PC-3 (cell line): ENCODE data around the gene H2BK1. TPM values are rescaled to one million over a fixed set of nuclear protein-coding genes. Genes with fewer than 3 reads are reported as not detected.

Source experiments
- ATAC-seq: fragments of 200-7000 bp; cut with Tn5 transposase; 2 replicates; pipeline ENCODE4 v1.9.1; 2020; ENCODE audit warnings: mild to moderate bottlenecking, moderate library complexity
- BruUV-seq: library from RNA; stranded (reverse); fragments of 400-500 nt; replicated peaks from 2 replicates; lab custom pipeline; 2021; lab: Mats Ljungman, UMichigan
- CTCF ChIA-PET: fragments of 300-600 bp; sonication (Branson Sonifier 250); formaldehyde crosslinking; loops from one replicate; lab custom pipeline; 2022; ENCODE audit warnings: antibody characterized with exemption; lab: Charles Lee
- POLR2A ChIA-PET: fragments of 300-600 bp; sonication (Branson Sonifier 250); formaldehyde crosslinking; loops from one replicate; lab custom pipeline; 2022; ENCODE audit warnings: antibody characterized with exemption; ENCODE audit not compliant: unreplicated experiment; lab: Charles Lee
- DNase-seq: peaks from one replicate; pipeline ENCODE4 v3.0.0-alpha.2; 2015
- H2AFZ ChIP-seq: fragments of 300-600 bp; sonication (generic); 2 replicates; pipeline ENCODE4 v1.6.0; 2016; ENCODE audit warnings: antibody characterized with exemption, low read length
- H3F3A ChIP-seq: fragments of 300-600 bp; sonication (generic); one replicate; pipeline ENCODE4 v1.6.0; 2017; ENCODE audit warnings: antibody characterized with exemption, low read length, control low read depth, mild to moderate bottlenecking; ENCODE audit not compliant: unreplicated experiment
- H3K27ac ChIP-seq: fragments of 300-600 bp; sonication (generic); 2 replicates; pipeline ENCODE4 v1.5.1; 2016; ENCODE audit warnings: mild to moderate bottlenecking, low read length
- H3K27me3 ChIP-seq: fragments of 300-600 bp; sonication (generic); 2 replicates; pipeline ENCODE4 v1.6.1; 2016; ENCODE audit warnings: low read length, mixed read lengths
- H3K36me3 ChIP-seq: fragments of 300-600 bp; sonication (generic); 2 replicates; pipeline ENCODE4 v1.6.1; 2016; ENCODE audit warnings: low read depth, mixed run types, low read length, mixed read lengths
- H3K4me1 ChIP-seq: fragments of 300-600 bp; sonication (generic); 2 replicates; pipeline ENCODE4 v1.5.1; 2016; ENCODE audit warnings: low read length; ENCODE audit not compliant: insufficient read depth
- H3K4me2 ChIP-seq: fragments of 300-600 bp; sonication (generic); 2 replicates; pipeline ENCODE4 v1.6.0; 2016; ENCODE audit warnings: low read length
- H3K4me3 ChIP-seq: fragments of 300-600 bp; sonication (generic); 2 replicates; pipeline ENCODE4 v1.5.1; 2016; ENCODE audit warnings: mild to moderate bottlenecking, low read length, mixed read lengths
- H3K79me2 ChIP-seq: fragments of 300-600 bp; sonication (generic); 2 replicates; pipeline ENCODE4 v1.6.1; 2017; ENCODE audit warnings: low read length, mixed read lengths
- H3K9ac ChIP-seq: fragments of 300-600 bp; sonication (generic); 2 replicates; pipeline ENCODE4 v1.6.0; 2016; ENCODE audit warnings: mild to moderate bottlenecking, low read length
- H3K9me2 ChIP-seq: fragments of 300-600 bp; sonication (generic); replicated peaks from 2 replicates; pipeline ENCODE4 v1.6.1; 2016; ENCODE audit warnings: mixed run types, low read length, mixed read lengths
- H3K9me3 ChIP-seq: fragments of 300-600 bp; sonication (generic); 2 replicates; pipeline ENCODE4 v1.6.1; 2016; ENCODE audit warnings: low read length, mixed read lengths
- H4K20me1 ChIP-seq: fragments of 300-600 bp; sonication (generic); 2 replicates; pipeline ENCODE4 v1.6.1; 2016; ENCODE audit warnings: low read length, mixed read lengths
- CTCF ChIP-seq: fragments of 300-600 bp; sonication (generic); conservative IDR thresholded peaks from 2 replicates; pipeline ENCODE4 v1.5.1; 2017; ENCODE audit warnings: antibody characterized with exemption, low read depth, mild to moderate bottlenecking, low read length
- EZH2 ChIP-seq: fragments of 300-600 bp; sonication (generic); IDR thresholded peaks from one replicate; pipeline ENCODE4 v1.6.1; 2017; ENCODE audit warnings: antibody characterized with exemption, mild to moderate bottlenecking, low read length; ENCODE audit not compliant: unreplicated experiment
- EZH2phosphoT487 ChIP-seq: fragments of 300-600 bp; sonication (generic); IDR thresholded peaks from 2 replicates; pipeline ENCODE4 v1.6.1; 2018; ENCODE audit warnings: mild to moderate bottlenecking, antibody characterized with exemption, low read length, borderline replicate concordance
- intact Hi-C: fragments of 100-400 bp; cut with micrococcal nuclease; formaldehyde crosslinking; loops from 2 replicates; pipeline ENCODE4 v1.9.0; 2023
- total RNA-seq: library from RNA; depleted of rRNA; stranded (reverse); fragments of >200 nt; gene quantifications from 2 replicates; pipeline ENCODE4 v1.2.3, GENCODE V29; 2014

H2BK1 gene
- total RNA-seq, 1 experiment from 2014 or later, result not detected

- H3F3A ChIP-seq, result no peaks in the 10 kb centered on the region
- no peaks in the 10 kb centered on the region for H3K9me2 ChIP-seq
- CTCF ChIA-PET, result no interaction called here
- H3K4me3 ChIP-seq, result no peak overlapping the region
- no peak overlapping the region for H3K4me2 ChIP-seq
- H3K36me3 ChIP-seq, result no peaks in the 10 kb centered on the region
- POLR2A ChIA-PET, result interaction anchor here (0.5 kb wide), 1 partner anchor 26 kb away, joined by 7 read pairs; no protein-coding TSS in a partner anchor
- H3K27me3 ChIP-seq, result peaks cover 38% of the 10 kb centered on the region
- no peaks in the 10 kb centered on the region for H3K79me2 ChIP-seq
- H3K9ac ChIP-seq, result no peak overlapping the region
- intact Hi-C loops, result no loop called here
- no peaks in the 10 kb centered on the region for H3K9me3 ChIP-seq
- H3K27ac ChIP-seq, result no peak overlapping the region
- H4K20me1 ChIP-seq, result no peaks in the 10 kb centered on the region
- BruUV-seq, result no TSS peak
- no peak for DNase-seq
- no peak for ATAC-seq
- no peak for TF ChIP-seq CTCF
- no peak overlapping the region for H2AFZ ChIP-seq
- no peaks in the 10 kb centered on the region for H3K4me1 ChIP-seq
These were observed 22.7 kb downstream of the H2BK1 start for GRCh38 chr7:151187409-151188251.

GRCh38 chr7:151186640-151187408 lies 23.5 kb downstream of the H2BK1 start, which contains the start of gene ASB10:
TSS of gene ASB10 (minus strand) at chr7:151187250. CDS start at chr7:151187130, 120 bp downstream.
- Histone ChIP-seq H3K4me2 (no peak within 1 kb of the TSS), H3F3A (no peaks in the 10 kb centered on the region), H3K27ac (no peak within 1 kb of the TSS), H2AFZ (no peak within 1 kb of the TSS), H4K20me1 (no peaks in the 10 kb centered on the region), H3K4me3 (no peak within 1 kb of the TSS), H3K9me2 (no peaks in the 10 kb centered on the region), H3K9ac (no peak within 1 kb of the TSS), H3K79me2 (no peaks in the 10 kb centered on the region), H3K36me3 (no peaks in the 10 kb centered on the region), H3K9me3 (no peaks in the 10 kb centered on the region), H3K27me3 (peaks cover 40% of the 10 kb centered on the region), H3K4me1 (no peaks in the 10 kb centered on the region)
- POLR2A ChIA-PET, result no interaction called here
- intact Hi-C loops, result no loop called here
- BruUV-seq, result no TSS peak
- no peak for ATAC-seq
- TF ChIP-seq CTCF (no peak), EZH2phosphoT487 (no peak), EZH2 (no peak)
- no peak for DNase-seq
- CTCF ChIA-PET, result no interaction called here
